Activated CD4-positive, alpha-beta T cell treated with anti-CD3 and anti-CD28 coated beads, Interleukin-2, amount 50 U/mL, for 24 hours (primary cell): ENCODE data around the gene PPP1R15B.

ENCODE experiments used
- DNase-seq, 2 donors: peaks; one replicate each; pipeline ENCODE4 v3.0.0-alpha.2; 2020; ENCODE audit warnings: low read depth in 1 of 2, low spot score in 1 of 2

The PPP1R15B gene

DNA sequence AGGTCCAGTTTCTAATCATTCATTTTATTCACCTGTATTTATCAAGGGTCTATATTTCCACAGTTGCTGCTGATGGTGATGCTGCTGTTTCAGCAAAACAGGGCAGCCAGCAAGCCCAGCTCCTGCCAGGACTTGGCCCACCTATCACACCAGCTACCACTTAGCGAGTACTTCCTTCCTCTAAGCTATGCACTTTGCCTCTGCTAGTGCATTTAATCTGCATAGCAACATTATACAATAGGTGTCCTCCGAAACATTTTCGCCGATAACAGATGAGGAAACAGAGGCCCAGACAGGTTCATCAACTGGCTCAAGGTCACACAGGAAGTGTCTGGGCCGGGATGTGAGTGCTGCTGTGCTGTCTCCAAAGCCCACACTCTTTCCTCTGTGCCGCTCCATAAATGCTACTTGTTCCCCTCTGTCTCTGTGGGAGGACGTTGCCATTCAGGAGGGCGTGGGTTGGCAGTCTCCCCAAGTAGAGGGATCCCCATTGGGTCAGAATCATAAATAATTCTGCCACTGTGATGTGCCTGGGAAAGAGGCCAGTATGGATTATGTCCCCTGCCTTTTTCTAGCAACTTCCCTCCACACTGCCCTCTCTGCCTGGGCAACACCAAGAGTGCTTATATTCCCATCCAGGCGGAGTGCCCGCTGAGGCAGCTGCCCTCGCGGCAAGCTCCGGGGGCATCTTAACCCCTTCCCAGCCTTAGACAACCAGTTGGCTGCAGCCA, 42.5 kb downstream of the PPP1R15B start:
- no peak for DNase-seq

- DNase-seq: no peak
These were observed 43.7 kb downstream of the PPP1R15B start for GRCh38 chr1:204367956-204368355.

DNA sequence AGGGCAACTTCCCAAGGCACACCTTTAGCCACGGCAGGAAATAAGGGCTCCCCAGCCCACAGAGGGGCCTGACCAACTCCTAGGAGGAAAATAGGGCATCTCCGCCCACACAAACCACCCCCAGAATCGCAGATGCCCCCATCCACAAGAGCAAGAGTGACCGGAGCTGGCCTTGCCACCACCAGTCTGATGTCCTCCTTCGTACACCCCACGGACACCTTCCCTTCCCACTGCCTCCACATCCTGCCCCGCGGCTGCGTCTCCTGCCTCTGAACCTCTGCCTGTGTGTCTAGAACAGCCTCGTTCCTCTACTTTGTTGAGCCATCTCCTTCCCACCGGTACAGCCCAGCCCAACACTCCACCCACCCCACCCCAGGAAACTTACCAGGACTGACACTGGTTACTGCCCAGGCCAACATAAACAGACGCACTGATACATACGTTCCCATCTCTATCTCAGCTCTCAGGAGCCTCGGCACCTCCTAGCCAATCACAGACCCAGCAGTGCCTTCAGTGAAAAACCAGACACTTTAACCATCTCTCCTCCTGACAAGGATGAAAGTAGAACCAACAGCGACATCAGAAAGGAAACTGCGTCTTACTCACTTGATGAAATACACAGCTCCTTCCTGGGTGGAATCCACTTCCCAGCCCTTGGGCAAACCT, 44.3 kb downstream of the PPP1R15B start:
- DNase-seq: no peak

- no peak for DNase-seq
These were observed 44.9 kb downstream of the PPP1R15B start for GRCh38 chr1:204366759-204367158.

GRCh38 chr1:204363335-204364114, 48.1 kb downstream of the PPP1R15B start:
- DNase-seq: peak; percentile 61 to 73

GRCh38 chr1:204362984-204363334, 48.7 kb downstream of the PPP1R15B start:
- no peak for DNase-seq

GRCh38 chr1:204361781-204362180, 49.8 kb downstream of the PPP1R15B start:
- no peak for DNase-seq

- DNase-seq: no peak
These were observed 50.3 kb downstream of the PPP1R15B start for GRCh38 chr1:204361341-204361771.

GRCh38 chr1:204360314-204360713, 51.3 kb downstream of the PPP1R15B start:
- no peak for DNase-seq

DNA sequence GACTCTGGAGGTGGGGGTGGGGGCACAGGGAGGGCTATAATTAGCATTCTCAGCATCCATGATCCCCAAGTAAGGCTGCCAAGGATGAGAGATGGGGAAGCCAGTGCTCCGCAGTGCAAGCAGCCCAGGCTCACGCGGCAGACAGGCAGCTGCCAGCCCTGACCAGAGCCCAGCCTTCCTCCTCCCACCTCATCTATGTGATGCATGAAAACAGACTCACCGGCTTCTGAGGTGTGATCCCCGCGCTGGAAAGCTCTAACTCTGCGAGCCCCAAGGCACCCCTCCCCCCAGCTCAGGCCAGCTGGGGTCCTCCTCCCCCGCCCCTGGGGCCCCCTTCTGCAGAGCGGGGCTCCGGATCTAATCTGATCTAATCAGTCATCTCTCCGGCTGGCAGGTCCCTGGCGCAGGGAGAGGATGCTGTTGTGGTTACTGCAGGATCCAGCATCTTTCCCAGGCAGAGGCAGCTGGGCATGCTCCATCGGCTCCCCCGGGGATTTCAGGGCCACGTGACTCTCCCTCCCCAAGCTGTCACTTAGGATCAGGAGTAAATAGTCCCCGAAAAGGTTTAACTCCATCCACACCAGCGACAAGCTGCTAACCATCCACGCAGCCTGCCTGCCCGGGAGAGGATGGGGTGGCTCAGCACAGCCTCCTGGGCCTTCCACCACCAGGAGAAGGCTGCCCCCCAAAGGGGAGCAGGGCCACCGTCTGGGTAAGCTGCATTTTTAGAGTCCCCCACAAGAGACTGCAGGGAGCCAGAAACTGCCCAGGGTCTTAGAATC, 52.0 kb downstream of the PPP1R15B start, which contains the start of gene PLEKHA6:
TSS of gene PLEKHA6 (minus strand) at position 456 of the 782 bp plus-strand sequence. CDS start 86,202 bp downstream, outside the sequence.
- DNase-seq: no peak

- DNase-seq: no peak
These were observed 52.5 kb downstream of the PPP1R15B start for GRCh38 chr1:204359131-204359473.

GRCh38 chr1:204358605-204359004, 53.0 kb downstream of the PPP1R15B start:
- DNase-seq: no peak

GRCh38 chr1:204357551-204358490, 53.8 kb downstream of the PPP1R15B start:
- no peak for DNase-seq

DNA sequence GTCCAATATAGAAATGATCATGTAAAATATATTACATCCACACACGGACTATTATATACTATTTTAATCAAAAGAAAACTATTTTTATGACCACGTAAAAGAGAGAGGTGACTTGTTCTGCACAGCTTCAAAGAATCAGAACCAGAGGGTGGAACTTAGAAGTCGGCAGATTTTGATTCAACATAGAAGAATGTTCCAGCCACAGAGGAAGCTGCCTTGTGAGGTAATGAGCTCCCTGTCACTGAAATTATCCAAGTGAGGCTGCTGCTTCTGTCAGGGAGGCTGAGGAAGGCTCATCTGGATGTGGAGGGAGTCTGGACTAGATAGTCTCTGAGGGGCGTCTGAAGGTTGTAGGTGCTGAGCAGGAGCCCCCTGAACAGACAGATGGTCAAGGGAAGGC, 54.6 kb downstream of the PPP1R15B start:
- DNase-seq: no peak

- no peak for DNase-seq
These were observed 55.7 kb downstream of the PPP1R15B start for GRCh38 chr1:204355913-204356312.

- DNase-seq: no peak
These were observed 57.0 kb downstream of the PPP1R15B start for GRCh38 chr1:204354579-204354978.
